Activated CD4-positive, alpha-beta memory T cell treated with anti-CD3 and anti-CD28 coated beads, Interleukin-2, amount 10 ng/mL, durations not matched to agents 7 days and 5 days (primary cell): ENCODE measurements around the gene ATOH8. TPM values are rescaled to one million over a fixed set of nuclear protein-coding genes. Genes with fewer than 3 reads are reported as not detected.
"Not testable (repeated sequence)": the region's sequence is repeated elsewhere in the genome, so short reads cannot be mapped to it uniquely, and the experiment has no call there.

Experiments used
- CTCF ChIA-PET: fragments of 350-600 bp; sonication (Branson Sonifier 250); formaldehyde crosslinking; loops from one replicate; lab custom pipeline; 2021; ENCODE audit warnings: antibody characterized with exemption, inconsistent platforms; lab: Charles Lee
- POLR2A ChIA-PET: fragments of 350-600 bp; sonication (Branson Sonifier 250); formaldehyde crosslinking; loops from one replicate; lab custom pipeline; 2021; ENCODE audit warnings: antibody characterized with exemption; lab: Charles Lee
- DNase-seq: peaks from one replicate; pipeline ENCODE4 v3.0.0-alpha.2; 2020
- H3K27ac Mint-ChIP-seq: one replicate; pipeline ENCODE4 v1.8.0; 2021; ENCODE audit warnings: mild to moderate bottlenecking, mixed read lengths
- H3K27me3 Mint-ChIP-seq: one replicate; pipeline ENCODE4 v1.8.0; 2021; ENCODE audit warnings: mixed read lengths
- H3K36me3 Mint-ChIP-seq: one replicate; pipeline ENCODE4 v1.8.0; 2021; ENCODE audit warnings: low read depth, mixed read lengths
- H3K4me1 Mint-ChIP-seq: one replicate; pipeline ENCODE4 v1.8.0; 2021; ENCODE audit warnings: mixed read lengths
- H3K4me3 Mint-ChIP-seq: one replicate; pipeline ENCODE4 v1.8.0; 2021; ENCODE audit warnings: mild to moderate bottlenecking, mixed read lengths
- H3K9me3 Mint-ChIP-seq: one replicate; pipeline ENCODE4 v1.8.0; 2021; ENCODE audit warnings: mixed read lengths
- total RNA-seq, 2 experiments: library from RNA; stranded (reverse); gene quantifications; one replicate each; pipeline ENCODE4 v1.2.3, GENCODE V29; 2021

The ATOH8 gene
- total RNA-seq, 2 experiments from 2014 or later = 0.55 to 0.78 TPM

DNA sequence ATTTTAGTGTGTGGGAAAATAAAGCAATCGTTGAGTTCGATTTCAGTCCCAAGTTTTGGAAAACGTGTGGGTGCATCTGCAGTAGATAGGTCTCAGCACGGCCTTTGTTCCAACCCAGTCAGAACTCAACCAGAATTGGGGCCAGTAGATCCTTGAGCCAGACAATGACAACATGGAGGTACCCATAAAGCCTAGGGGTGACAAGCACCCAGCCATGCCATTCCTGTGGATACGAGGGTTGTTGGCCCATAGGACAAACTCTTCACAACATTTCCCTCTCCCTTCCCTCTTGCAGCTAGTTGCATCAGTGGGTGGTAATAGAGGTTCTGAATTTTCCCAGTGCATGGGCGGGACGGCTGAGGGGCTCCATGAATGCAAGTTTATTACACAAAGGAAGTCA, 74.9 kb downstream of the ATOH8 start:
- ChIA-PET POLR2A (interaction anchor here (1.0 to 5.6 kb wide), 3 partner anchors 24 to 250 kb away, joined by 3 to 64 read pairs (median 57); partner anchors contain the start of gene ST3GAL5), CTCF (interaction anchor here (2.0 to 14.3 kb wide), 7 partner anchors 9 to 278 kb away, joined by 10 to 383 read pairs (median 20); partner anchors contain the start of genes POLR1A, PTCD3 and ST3GAL5)
- Mint-ChIP-seq H3K27ac (no peak overlapping the region), H3K9me3 (no peaks in the 10 kb centered on the region), H3K4me1 (peaks cover 38% of the 10 kb centered on the region), H3K36me3 (peaks cover 7% of the 10 kb centered on the region), H3K4me3 (no peak overlapping the region), H3K27me3 (peaks cover 21% of the 10 kb centered on the region)
- peak; percentile 10 for DNase-seq

DNA sequence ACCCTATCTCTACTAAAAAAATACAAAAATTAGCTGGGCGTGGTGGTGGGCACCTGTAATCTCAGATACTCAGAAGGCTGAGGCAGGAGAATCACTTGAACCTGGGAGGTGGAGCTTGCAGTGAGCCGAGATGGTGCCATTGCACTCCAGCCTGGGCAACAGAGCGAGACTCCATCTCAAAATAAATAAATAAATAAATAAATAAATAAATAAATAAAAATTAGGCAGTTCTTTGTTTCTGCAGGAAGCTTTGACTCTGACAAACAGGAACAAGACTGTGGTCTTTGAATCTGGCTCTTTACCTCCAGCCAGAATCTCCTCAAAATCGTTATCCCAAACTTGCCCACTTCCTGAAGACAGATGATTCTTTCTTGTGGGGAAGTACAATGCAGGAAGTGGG, 75.6 kb downstream of the ATOH8 start:
- peaks cover 38% of the 10 kb centered on the region for H3K4me1 Mint-ChIP-seq
- H3K27ac Mint-ChIP-seq, H3K4me3 Mint-ChIP-seq, H3K9me3 Mint-ChIP-seq, DNase-seq: not testable (repeated sequence)
- H3K27me3 Mint-ChIP-seq = peaks cover 15% of the 10 kb centered on the region
- POLR2A ChIA-PET = interaction anchor here (1.0 to 5.6 kb wide), 3 partner anchors 24 to 250 kb away, joined by 3 to 64 read pairs (median 57); partner anchors contain the start of gene ST3GAL5
- CTCF ChIA-PET = interaction anchor here (2.5 to 14.3 kb wide), 8 partner anchors 9 to 277 kb away, joined by 8 to 383 read pairs (median 14); partner anchors contain the start of genes POLR1A, PTCD3 and ST3GAL5
- H3K36me3 Mint-ChIP-seq = peaks cover 10% of the 10 kb centered on the region

DNA sequence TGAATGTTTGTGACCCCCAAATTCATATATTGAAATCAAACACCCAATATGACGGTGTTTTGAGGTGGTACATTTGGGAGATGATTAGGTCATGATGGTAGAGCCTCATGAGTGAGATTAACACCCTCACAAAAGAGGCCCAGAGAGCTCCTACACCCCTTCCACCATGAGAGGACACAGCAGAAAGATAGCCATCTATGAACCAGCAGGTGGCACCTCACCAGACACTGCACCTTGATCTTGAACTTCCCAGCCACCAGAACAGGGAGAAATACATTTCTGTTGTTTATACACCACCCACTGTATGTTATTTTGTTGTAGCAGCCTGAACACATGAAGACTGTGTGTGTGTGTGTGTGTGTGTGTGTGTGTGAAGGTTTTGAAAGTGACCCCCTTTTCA, 76.9 kb downstream of the ATOH8 start:
- CTCF ChIA-PET = interaction anchor here (0.7 to 14.3 kb wide), 20 partner anchors 10 to 276 kb away, joined by 3 to 383 read pairs (median 5); partner anchors contain the start of genes POLR1A, PTCD3 and ST3GAL5
- no peak overlapping the region for H3K27ac Mint-ChIP-seq
- POLR2A ChIA-PET = interaction anchor here (0.7 to 5.6 kb wide), 6 partner anchors 20 to 275 kb away, joined by 3 to 64 read pairs (median 9); partner anchors contain the start of genes POLR1A, PTCD3 and ST3GAL5
- peaks cover 20% of the 10 kb centered on the region for H3K27me3 Mint-ChIP-seq
- H3K36me3 Mint-ChIP-seq = peaks cover 19% of the 10 kb centered on the region
- peaks cover 38% of the 10 kb centered on the region for H3K4me1 Mint-ChIP-seq
- peaks cover 5% of the 10 kb centered on the region for H3K9me3 Mint-ChIP-seq
- no peak overlapping the region for H3K4me3 Mint-ChIP-seq
- DNase-seq = peak; percentile 41

DNA sequence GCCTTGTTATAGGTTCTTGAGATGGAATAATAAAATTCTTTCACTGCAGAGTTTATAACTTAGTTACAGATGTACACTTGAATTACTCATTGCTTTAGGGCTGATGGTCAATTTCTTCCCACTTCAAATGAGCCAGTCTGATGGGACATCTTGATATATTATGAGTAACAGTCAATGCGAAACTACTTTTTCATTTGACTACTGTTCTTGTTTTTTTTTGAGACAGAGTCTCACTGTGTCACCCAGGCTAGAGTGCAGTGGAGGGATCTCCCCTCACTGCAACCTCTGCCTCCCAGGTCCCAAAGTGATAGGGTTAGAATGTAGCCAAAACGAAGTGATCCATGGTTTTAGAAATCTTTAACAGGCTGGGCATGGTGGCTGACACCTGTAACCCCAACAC, 77.9 kb downstream of the ATOH8 start:
- peaks cover 38% of the 10 kb centered on the region for H3K4me1 Mint-ChIP-seq
- ChIA-PET POLR2A (interaction anchor here (0.8 to 5.6 kb wide), 4 partner anchors 8 to 247 kb away, joined by 5 to 64 read pairs (median 36); partner anchors contain the start of gene ST3GAL5), CTCF (interaction anchor here (0.9 to 14.3 kb wide), 15 partner anchors 9 to 249 kb away, joined by 3 to 383 read pairs (median 6); partner anchors contain the start of gene ST3GAL5)
- peaks cover 5% of the 10 kb centered on the region for H3K9me3 Mint-ChIP-seq
- H3K36me3 Mint-ChIP-seq = peaks cover 25% of the 10 kb centered on the region
- no peak overlapping the region for H3K4me3 Mint-ChIP-seq
- peaks cover 18% of the 10 kb centered on the region for H3K27me3 Mint-ChIP-seq
- H3K27ac Mint-ChIP-seq = no peak overlapping the region
- peak; percentile 8 for DNase-seq

DNA sequence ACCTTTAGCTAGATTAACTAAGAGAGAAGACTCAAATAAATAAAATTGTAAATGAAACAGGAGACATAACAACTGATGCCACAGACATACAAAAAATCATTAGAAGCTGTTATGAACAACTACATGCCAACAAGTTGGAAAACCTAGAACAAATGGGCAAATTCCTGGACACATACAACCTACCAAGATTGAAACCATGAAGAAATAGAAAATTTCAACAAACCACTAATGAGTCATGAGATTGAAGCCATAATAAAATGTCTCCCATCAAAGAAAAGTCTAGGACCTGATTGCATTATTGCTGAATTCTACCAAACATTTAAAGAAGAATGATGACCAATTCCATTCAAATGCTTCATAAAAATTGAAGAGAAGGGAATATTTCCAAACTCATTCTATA, 80.7 kb downstream of the ATOH8 start:
- CTCF ChIA-PET = interaction anchor here (14.3 kb wide), 1 partner anchor 246 kb away, joined by 383 read pairs; no protein-coding TSS in a partner anchor
- DNase-seq = no peak
- H3K27ac Mint-ChIP-seq = no peak overlapping the region
- POLR2A ChIA-PET = interaction anchor here (1.0 to 1.6 kb wide), 2 partner anchors 19 to 202 kb away, joined by 4 to 5 read pairs; no protein-coding TSS in a partner anchor
- peaks cover 35% of the 10 kb centered on the region for H3K36me3 Mint-ChIP-seq
- no peak overlapping the region for H3K4me3 Mint-ChIP-seq
- peaks cover 14% of the 10 kb centered on the region for H3K27me3 Mint-ChIP-seq
- peaks cover 5% of the 10 kb centered on the region for H3K9me3 Mint-ChIP-seq
- H3K4me1 Mint-ChIP-seq = peaks cover 27% of the 10 kb centered on the region

Other genes with a start within 250 kb of the ATOH8 start
- gene MAT2A, start 214.8 kb upstream of the ATOH8 start, total RNA-seq = 100 to 1,000 TPM; 196 to 199 TPM
- 10 to 100 TPM; 22.5 to 22.8 TPM for gene GGCX, start 192.5 kb upstream of the ATOH8 start, total RNA-seq
- 100 to 1,000 TPM; 132 to 133 TPM for gene VAMP8, start 176.4 kb upstream of the ATOH8 start, total RNA-seq
- gene VAMP5, start 169.6 kb upstream of the ATOH8 start, total RNA-seq = 10 to 100 TPM; 89.6 to 91.8 TPM
- 100 to 1,000 TPM; 117 to 121 TPM for gene RNF181, start 158.2 kb upstream of the ATOH8 start, total RNA-seq
- gene TMEM150A, start 151.3 kb upstream of the ATOH8 start, total RNA-seq = 1 to 10 TPM; 1.3 to 2.0 TPM
- 10 to 100 TPM; 48.8 to 50.9 TPM for gene C2orf68, start 141.9 kb upstream of the ATOH8 start, total RNA-seq
- 10 to 100 TPM; 69.1 to 71.2 TPM for gene USP39, start 137.8 kb upstream of the ATOH8 start, total RNA-seq
- gene SFTPB, start 85.8 kb upstream of the ATOH8 start, total RNA-seq = not detected
- gene GNLY, start 59.6 kb upstream of the ATOH8 start, total RNA-seq = 100 to 1,000 TPM; 569 to 599 TPM
- gene ST3GAL5, start 135.0 kb downstream of the ATOH8 start, total RNA-seq = 10 to 100 TPM; 58.3 to 67.1 TPM